Type B pancreatic cell (in vitro differentiated cells): ENCODE results near the gene B3GNT3. TPM values are rescaled to one million over a fixed set of nuclear protein-coding genes. Genes with fewer than 3 reads are reported as not detected.

Experiments used
- DNase-seq: peaks from one replicate; pipeline ENCODE4 v3.0.0; 2021; ENCODE audit warnings: mixed read lengths; ENCODE audit not compliant: unreplicated experiment; ENCODE audit errors: extremely low spot score
- H3K27ac Mint-ChIP-seq: 2 replicates; pipeline ENCODE4 v1.8.0; 2021; ENCODE audit warnings: mild to moderate bottlenecking, mixed read lengths
- H3K27me3 Mint-ChIP-seq: 2 replicates; pipeline ENCODE4 v1.8.0; 2021; ENCODE audit warnings: mixed read lengths
- H3K36me3 Mint-ChIP-seq: 2 replicates; pipeline ENCODE4 v1.8.0; 2021; ENCODE audit warnings: mixed read lengths
- H3K4me1 Mint-ChIP-seq: one replicate; pipeline ENCODE4 v1.8.0; 2021; ENCODE audit warnings: mixed read lengths; ENCODE audit not compliant: unreplicated experiment
- H3K4me3 Mint-ChIP-seq: 2 replicates; pipeline ENCODE4 v1.8.0; 2021; ENCODE audit warnings: mild to moderate bottlenecking, mixed read lengths
- H3K9me3 Mint-ChIP-seq: 2 replicates; pipeline ENCODE4 v1.8.0; 2021; ENCODE audit warnings: mixed read lengths
- long read RNA-seq: library from polyadenylated mRNA; unstranded; transcript quantifications from one replicate; pipeline ENCODE4 v2.0.0, GENCODE V29; 2020
- total RNA-seq: library from RNA; stranded (reverse); gene quantifications from 2 replicates; pipeline ENCODE4 v1.2.1, GENCODE V29; 2021; ENCODE audit warnings: low replicate concordance
- TF ChIP-seq, protein P1 (sequence below): fragments of 200-600 bp; sonication (generic); conservative IDR thresholded peaks from 2 replicates; pipeline ENCODE4 v1.5.0; 2021; ENCODE audit warnings: antibody characterized with exemption, mild to moderate bottlenecking

B3GNT3 gene
- total RNA-seq, result 12.3 and 22.6 TPM in 2 replicates
- long read RNA-seq, transcript B3GNT3-201 (3 exons, 2,226 nt), result major isoform, 10 of 21 reads
- long read RNA-seq, partial matches to known transcripts, result 5 of 21 reads
- long read RNA-seq, other reads (novel, unspliced or antisense), result 6 of 21 reads

- no peak for DNase-seq
- peak within 1 kb of the TSS; percentile 43 for H3K27ac Mint-ChIP-seq
- peaks cover 45% of the 10 kb centered on the region for H3K27me3 Mint-ChIP-seq
- TF ChIP-seq, protein P1, sequence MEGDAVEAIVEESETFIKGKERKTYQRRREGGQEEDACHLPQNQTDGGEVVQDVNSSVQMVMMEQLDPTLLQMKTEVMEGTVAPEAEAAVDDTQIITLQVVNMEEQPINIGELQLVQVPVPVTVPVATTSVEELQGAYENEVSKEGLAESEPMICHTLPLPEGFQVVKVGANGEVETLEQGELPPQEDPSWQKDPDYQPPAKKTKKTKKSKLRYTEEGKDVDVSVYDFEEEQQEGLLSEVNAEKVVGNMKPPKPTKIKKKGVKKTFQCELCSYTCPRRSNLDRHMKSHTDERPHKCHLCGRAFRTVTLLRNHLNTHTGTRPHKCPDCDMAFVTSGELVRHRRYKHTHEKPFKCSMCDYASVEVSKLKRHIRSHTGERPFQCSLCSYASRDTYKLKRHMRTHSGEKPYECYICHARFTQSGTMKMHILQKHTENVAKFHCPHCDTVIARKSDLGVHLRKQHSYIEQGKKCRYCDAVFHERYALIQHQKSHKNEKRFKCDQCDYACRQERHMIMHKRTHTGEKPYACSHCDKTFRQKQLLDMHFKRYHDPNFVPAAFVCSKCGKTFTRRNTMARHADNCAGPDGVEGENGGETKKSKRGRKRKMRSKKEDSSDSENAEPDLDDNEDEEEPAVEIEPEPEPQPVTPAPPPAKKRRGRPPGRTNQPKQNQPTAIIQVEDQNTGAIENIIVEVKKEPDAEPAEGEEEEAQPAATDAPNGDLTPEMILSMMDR, result no peak
- peaks cover 7% of the 10 kb centered on the region for H3K4me1 Mint-ChIP-seq
- no peaks in the 10 kb centered on the region for H3K9me3 Mint-ChIP-seq
- peak within 1 kb of the TSS; percentile 74 for H3K4me3 Mint-ChIP-seq
- H3K36me3 Mint-ChIP-seq, result no peaks in the 10 kb centered on the region
These were observed at the start of gene B3GNT3 for GRCh38 chr19:17794731-17795494. TSS of gene B3GNT3 (plus strand) at chr19:17795138. CDS start at chr19:17807808, 12,670 bp downstream.

- DNase-seq, result peak; percentile 94
- Mint-ChIP-seq H3K4me1 (no peaks in the 10 kb centered on the region), H3K9me3 (no peaks in the 10 kb centered on the region), H3K27me3 (peaks cover 6% of the 10 kb centered on the region), H3K4me3 (peak overlapping the region; percentile 79), H3K27ac (no peak overlapping the region), H3K36me3 (no peaks in the 10 kb centered on the region)
- TF ChIP-seq, protein P1, result no peak
These were observed 47.5 kb upstream of the B3GNT3 start for GRCh38 chr19:17747205-17748098.

DNA sequence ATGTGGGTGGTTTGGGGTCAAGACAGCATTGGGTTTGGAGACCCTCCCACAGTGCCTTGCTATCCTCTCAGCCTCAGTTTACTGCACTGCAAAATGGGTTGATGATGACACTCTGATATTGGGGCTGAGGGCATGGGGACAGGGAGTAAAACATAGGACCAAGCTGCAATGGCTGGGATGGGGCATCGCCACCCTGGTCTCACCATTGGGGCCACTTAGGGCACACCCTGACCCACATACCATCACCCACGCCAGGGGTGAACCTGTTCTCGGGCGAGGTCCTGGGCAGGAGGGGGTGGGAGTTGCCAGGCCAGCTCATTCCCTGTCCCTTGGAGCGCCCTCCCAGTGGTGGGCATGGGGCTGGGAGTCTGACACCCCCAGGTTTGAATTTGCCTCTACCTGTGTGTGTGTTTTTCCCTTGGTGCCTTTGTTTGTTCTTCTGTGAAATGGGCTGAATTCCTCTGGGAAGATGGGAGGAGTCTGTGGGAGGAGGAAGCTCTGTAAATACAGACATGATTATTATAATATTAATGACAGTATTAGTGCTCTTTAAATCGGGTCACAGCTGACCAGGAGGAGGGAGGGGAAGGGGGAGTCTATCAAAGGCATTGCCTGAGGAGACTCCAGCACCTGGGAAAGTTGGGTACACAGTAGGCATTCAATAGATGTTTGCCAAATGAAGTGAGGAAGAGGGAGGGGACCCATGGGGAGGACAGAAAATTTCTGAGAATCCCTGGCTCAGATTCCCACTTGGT, 45.9 kb upstream of the B3GNT3 start:
- no peaks in the 10 kb centered on the region for H3K9me3 Mint-ChIP-seq
- H3K36me3 Mint-ChIP-seq, result no peaks in the 10 kb centered on the region
- H3K4me1 Mint-ChIP-seq, result no peaks in the 10 kb centered on the region
- no peak for DNase-seq
- TF ChIP-seq, protein P1, result no peak
- H3K27ac Mint-ChIP-seq, result no peak overlapping the region
- H3K4me3 Mint-ChIP-seq, result peak overlapping the region; percentile 61
- H3K27me3 Mint-ChIP-seq, result peaks cover 6% of the 10 kb centered on the region

DNA sequence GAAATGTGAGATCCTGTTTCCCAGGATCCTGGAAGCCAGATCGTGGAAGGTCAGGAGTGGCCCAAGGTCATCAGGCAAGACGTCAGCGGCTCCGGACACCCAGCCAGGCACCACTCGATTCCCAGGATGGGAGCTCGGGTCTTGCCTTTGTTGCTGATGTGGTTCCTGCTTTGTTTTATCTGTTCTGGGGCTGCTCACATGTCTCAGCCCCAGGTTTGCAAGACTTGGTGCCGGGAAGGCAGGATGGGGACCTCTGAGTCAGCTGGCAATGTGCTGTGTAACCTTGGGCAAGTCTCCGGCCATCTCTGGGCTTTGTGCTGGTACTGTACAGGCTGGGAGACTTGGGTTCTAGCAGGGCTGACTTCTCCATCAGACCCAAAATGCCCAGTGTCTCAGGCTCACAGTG, 45.0 kb upstream of the B3GNT3 start:
- no peak overlapping the region for H3K4me3 Mint-ChIP-seq
- peaks cover 3% of the 10 kb centered on the region for H3K4me1 Mint-ChIP-seq
- TF ChIP-seq, protein P1, result no peak
- H3K9me3 Mint-ChIP-seq, result no peaks in the 10 kb centered on the region
- no peak overlapping the region for H3K27ac Mint-ChIP-seq
- no peak for DNase-seq
- H3K27me3 Mint-ChIP-seq, result peaks cover 6% of the 10 kb centered on the region
- no peaks in the 10 kb centered on the region for H3K36me3 Mint-ChIP-seq
